Measurements from ENCODE around the gene TRIM8.
"Not testable (repeated sequence)": the region's sequence is repeated elsewhere in the genome, so short reads cannot be mapped to it uniquely, and the experiment has no call there.

The TRIM8 gene

DNA sequence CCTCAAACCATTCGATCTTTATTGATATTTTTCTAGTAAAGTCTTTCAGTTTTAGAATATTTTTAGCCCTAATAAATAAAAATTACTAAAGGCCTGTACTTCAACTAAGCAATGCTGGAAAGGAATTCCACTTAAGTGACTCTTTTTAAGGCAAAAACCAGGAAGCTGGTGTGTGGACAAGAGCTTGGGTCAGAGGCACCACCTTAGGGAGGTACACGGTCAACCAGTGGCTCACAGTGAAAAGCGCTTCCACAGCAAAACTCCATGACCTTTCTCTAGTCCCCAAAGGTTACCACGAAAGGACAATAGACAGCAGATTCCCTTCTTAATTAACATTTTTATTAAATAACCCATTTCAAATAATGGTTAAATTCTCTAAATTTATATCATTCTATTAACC, 38.7 kb downstream of the TRIM8 start:
- Histone ChIP-seq H3K27ac (ENCODE audit: low read depth, low read length) (no peak overlapping the region), H3K79me2 (ENCODE audit: control insufficient read depth, low read length) (no peaks in the 10 kb centered on the region), H3F3A (ENCODE audit: control insufficient read depth, insufficient read depth) (no peaks in the 10 kb centered on the region), H3K9me2 (replicated peaks; ENCODE audit: control insufficient read depth, low read length) (no peaks in the 10 kb centered on the region), H4K20me1 (ENCODE audit: control insufficient read depth, insufficient read depth, low read depth, low read length) (no peaks in the 10 kb centered on the region), H3K36me3 (ENCODE audit: control insufficient read depth, low read length) (peaks cover 10% of the 10 kb centered on the region), H3K27me3 (ENCODE audit: control insufficient read depth, low read length) (no peaks in the 10 kb centered on the region), H3K4me3 (ENCODE audit: low read length) (no peak overlapping the region), H3K4me1 (ENCODE audit: control insufficient read depth, low read length) (no peaks in the 10 kb centered on the region), H3K9me3 (ENCODE audit: control insufficient read depth, insufficient read depth, low read length) (no peaks in the 10 kb centered on the region), H3K4me2 (ENCODE audit: low read length) (no peak overlapping the region)
- TF ChIP-seq, protein P1, sequence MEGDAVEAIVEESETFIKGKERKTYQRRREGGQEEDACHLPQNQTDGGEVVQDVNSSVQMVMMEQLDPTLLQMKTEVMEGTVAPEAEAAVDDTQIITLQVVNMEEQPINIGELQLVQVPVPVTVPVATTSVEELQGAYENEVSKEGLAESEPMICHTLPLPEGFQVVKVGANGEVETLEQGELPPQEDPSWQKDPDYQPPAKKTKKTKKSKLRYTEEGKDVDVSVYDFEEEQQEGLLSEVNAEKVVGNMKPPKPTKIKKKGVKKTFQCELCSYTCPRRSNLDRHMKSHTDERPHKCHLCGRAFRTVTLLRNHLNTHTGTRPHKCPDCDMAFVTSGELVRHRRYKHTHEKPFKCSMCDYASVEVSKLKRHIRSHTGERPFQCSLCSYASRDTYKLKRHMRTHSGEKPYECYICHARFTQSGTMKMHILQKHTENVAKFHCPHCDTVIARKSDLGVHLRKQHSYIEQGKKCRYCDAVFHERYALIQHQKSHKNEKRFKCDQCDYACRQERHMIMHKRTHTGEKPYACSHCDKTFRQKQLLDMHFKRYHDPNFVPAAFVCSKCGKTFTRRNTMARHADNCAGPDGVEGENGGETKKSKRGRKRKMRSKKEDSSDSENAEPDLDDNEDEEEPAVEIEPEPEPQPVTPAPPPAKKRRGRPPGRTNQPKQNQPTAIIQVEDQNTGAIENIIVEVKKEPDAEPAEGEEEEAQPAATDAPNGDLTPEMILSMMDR (IDR thresholded peaks at IDR 0.05; ENCODE audit: low read depth, low read length, poor library complexity, severe bottlenecking) = no peak
- TF ChIP-seq EZH2phosphoT487 (IDR thresholded peaks at IDR 0.05; ENCODE audit: borderline replicate concordance, low read length) = no peak

DNA sequence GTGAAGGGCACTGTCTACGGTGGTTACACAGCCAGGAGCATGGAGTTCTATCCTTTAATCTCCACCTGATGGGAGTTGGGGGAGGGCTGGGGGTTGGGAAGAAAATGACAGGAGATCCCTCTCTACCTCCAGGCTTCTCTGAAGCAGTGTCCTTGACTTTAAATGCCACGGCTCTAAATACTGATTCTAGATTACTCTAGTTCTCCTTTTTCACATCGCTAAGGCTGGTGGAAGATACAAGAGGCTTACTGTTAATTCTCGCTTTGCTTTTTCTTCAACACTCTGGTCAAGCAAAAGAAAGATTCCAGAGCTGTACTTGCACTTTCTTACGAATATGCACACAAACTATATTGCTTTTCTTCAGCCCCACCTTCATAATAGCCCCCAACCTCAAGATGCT, 39.5 kb downstream of the TRIM8 start:
- no peaks in the 10 kb centered on the region for H3K9me2 ChIP-seq (replicated peaks; ENCODE audit: control insufficient read depth, low read length)
- H3K27me3 ChIP-seq (ENCODE audit: control insufficient read depth, low read length) = no peaks in the 10 kb centered on the region
- no peak overlapping the region for H3K4me3 ChIP-seq (ENCODE audit: low read length)
- no peaks in the 10 kb centered on the region for H3K9me3 ChIP-seq (ENCODE audit: control insufficient read depth, insufficient read depth, low read length)
- H3K36me3 ChIP-seq (ENCODE audit: control insufficient read depth, low read length) = peaks cover 12% of the 10 kb centered on the region
- no peaks in the 10 kb centered on the region for H3K4me1 ChIP-seq (ENCODE audit: control insufficient read depth, low read length)
- no peak for TF ChIP-seq EZH2phosphoT487 (IDR thresholded peaks at IDR 0.05; ENCODE audit: borderline replicate concordance, low read length)
- TF ChIP-seq, protein P1 (IDR thresholded peaks at IDR 0.05; ENCODE audit: low read depth, low read length, poor library complexity, severe bottlenecking) = no peak
- H3K79me2 ChIP-seq (ENCODE audit: control insufficient read depth, low read length) = no peaks in the 10 kb centered on the region
- H3F3A ChIP-seq (ENCODE audit: control insufficient read depth, insufficient read depth) = no peaks in the 10 kb centered on the region
- H4K20me1 ChIP-seq (ENCODE audit: control insufficient read depth, insufficient read depth, low read depth, low read length) = no peaks in the 10 kb centered on the region
- no peak overlapping the region for H3K27ac ChIP-seq (ENCODE audit: low read depth, low read length)
- H3K4me2 ChIP-seq (ENCODE audit: low read length) = no peak overlapping the region

DNA sequence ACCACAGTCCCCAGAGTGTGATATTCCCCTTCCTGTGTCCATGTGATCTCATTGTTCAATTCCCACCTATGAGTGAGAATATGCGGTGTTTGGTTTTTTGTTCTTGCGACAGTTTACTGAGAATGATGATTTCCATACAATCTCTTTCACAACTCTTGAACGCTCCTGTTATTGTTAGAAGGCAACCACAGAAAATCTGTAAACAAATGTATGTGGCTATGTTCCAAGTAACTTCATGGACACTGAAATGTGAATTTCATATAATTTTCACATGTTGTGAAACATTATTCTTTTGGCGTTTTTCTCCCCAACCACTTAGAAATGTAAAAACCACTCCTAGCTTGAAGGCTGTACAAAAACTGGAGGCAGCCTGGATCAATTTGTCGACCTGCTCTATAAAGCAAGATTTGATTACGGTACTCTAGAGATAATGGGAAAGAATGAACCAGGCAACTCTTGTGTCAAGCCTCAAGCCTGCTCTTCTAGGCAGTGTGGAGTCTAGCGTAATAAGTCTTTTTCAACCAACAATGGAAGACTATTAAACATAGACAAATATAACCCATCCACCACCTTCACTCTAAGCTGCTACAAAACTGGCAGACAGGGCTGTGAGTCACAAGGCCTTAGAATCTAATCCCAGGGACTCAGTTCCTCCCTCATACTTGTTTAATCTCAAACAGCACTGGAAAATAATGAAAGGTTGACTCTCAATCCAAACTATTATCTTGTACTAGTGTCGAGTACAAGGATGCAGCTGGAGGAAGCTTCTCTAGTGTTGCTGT, 47.2 kb downstream of the TRIM8 start:
- no peaks in the 10 kb centered on the region for H3K4me1 ChIP-seq (ENCODE audit: control insufficient read depth, low read length)
- TF ChIP-seq EZH2phosphoT487 (IDR thresholded peaks at IDR 0.05; ENCODE audit: borderline replicate concordance, low read length) = no peak
- TF ChIP-seq, protein P1 (IDR thresholded peaks at IDR 0.05; ENCODE audit: low read depth, low read length, poor library complexity, severe bottlenecking) = no peak
- no peaks in the 10 kb centered on the region for H3K79me2 ChIP-seq (ENCODE audit: control insufficient read depth, low read length)
- no peaks in the 10 kb centered on the region for H3K9me3 ChIP-seq (ENCODE audit: control insufficient read depth, insufficient read depth, low read length)
- H3K4me3 ChIP-seq (ENCODE audit: low read length) = no peak overlapping the region
- no peak overlapping the region for H3K4me2 ChIP-seq (ENCODE audit: low read length)
- no peak overlapping the region for H3K27ac ChIP-seq (ENCODE audit: low read depth, low read length)
- no peaks in the 10 kb centered on the region for H3F3A ChIP-seq (ENCODE audit: control insufficient read depth, insufficient read depth)
- H3K36me3 ChIP-seq (ENCODE audit: control insufficient read depth, low read length) = peaks cover 7% of the 10 kb centered on the region
- H3K27me3 ChIP-seq (ENCODE audit: control insufficient read depth, low read length) = no peaks in the 10 kb centered on the region
- H3K9me2 ChIP-seq (replicated peaks; ENCODE audit: control insufficient read depth, low read length) = no peaks in the 10 kb centered on the region
- no peaks in the 10 kb centered on the region for H4K20me1 ChIP-seq (ENCODE audit: control insufficient read depth, insufficient read depth, low read depth, low read length)

DNA sequence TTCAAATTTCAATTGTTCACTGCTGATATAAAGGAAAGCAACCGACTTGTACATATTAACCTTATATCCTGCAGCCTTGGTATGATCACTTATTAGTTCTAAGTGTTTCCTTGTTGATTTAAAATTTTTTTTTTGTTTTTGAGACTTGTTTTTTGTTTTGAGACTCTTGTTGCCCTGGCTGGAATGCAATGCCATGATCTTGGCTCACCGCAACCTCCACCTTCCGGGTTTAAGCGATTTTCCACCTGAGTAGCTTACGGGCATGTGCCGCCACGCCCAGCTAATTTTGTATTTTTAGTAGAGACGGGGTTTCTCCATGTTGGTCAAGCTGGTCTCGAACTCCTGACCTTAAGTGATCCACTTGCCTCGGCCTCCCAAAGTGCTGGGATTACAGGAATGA, 51.1 kb downstream of the TRIM8 start:
- H3K9me2 ChIP-seq (replicated peaks; ENCODE audit: control insufficient read depth, low read length); H3K27ac ChIP-seq (ENCODE audit: low read depth, low read length); H3F3A ChIP-seq (ENCODE audit: control insufficient read depth, insufficient read depth); H3K4me2 ChIP-seq (ENCODE audit: low read length); H4K20me1 ChIP-seq (ENCODE audit: control insufficient read depth, insufficient read depth, low read depth, low read length); H3K4me1 ChIP-seq (ENCODE audit: control insufficient read depth, low read length); H3K4me3 ChIP-seq (ENCODE audit: low read length); H3K27me3 ChIP-seq (ENCODE audit: control insufficient read depth, low read length); H3K79me2 ChIP-seq (ENCODE audit: control insufficient read depth, low read length); H3K9me3 ChIP-seq (ENCODE audit: control insufficient read depth, insufficient read depth, low read length): not testable (repeated sequence)
- H3K36me3 ChIP-seq (ENCODE audit: control insufficient read depth, low read length) = peaks cover 28% of the 10 kb centered on the region
